Kasumi-1 (cell line): ENCODE results near the gene AFDN.

Experiments used
- DNase-seq, 2 experiments: peaks; one replicate each; lab custom pipeline; 2025; lab: John Stamatoyannopoulos, UW

Gene AFDN

GRCh38 chr6:167980911-167981580 is 154.3 kb downstream of the AFDN start:
- no peak for DNase-seq

DNA sequence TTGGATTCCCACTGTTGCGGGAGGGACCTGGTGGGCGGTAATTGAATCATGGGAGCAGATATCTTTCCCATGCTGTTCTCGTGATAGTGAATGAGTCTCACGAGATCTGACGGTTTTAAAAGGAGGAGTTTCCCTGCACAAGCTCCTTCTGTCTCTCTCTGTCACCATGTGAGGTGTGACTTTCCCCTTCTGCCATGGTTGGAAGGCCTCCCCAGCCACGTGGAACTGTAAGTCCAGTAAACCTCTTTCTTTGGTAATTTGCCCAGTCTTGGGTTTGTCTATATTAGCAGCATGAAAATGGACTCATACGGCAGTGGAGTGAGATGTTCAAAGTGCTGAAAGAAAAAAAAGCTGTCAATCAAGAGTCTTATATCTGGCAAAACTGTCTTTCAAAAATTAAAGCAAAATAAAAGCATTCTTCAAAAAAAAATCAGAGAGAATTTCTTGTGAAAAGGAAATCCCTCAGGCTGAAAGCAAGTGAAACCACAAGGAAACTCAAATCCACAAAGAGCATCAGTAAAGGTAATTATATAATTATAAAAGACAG is 155.3 kb downstream of the AFDN start:
- DNase-seq: no peak

DNA sequence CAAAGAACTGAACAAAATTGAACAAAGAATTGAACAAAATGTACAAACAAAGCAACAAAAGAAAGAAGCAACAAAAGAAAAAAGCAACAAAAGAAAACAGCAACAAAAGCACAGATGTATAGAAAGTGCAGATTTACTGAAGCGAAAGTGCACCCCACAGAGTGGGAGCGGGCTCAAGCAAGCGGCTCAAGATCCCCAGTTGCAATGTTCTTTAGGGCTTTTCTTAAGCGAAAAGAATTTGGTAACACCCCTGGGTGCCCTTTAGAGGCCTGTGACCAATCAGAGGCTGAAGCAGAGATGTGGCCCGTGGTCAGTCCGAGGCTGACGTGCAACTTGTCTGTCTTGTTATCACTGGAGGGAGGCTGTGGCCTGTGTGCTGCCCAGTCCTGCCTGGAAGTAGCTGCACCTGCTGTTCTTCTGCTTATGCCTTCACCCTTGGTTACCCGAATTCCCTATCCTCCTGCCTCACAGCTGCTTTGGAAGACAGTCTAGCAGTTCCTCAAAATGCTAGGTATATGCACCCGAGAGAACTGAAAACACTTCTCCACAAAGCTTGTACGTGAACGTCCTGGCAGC is 157.5 kb downstream of the AFDN start:
- no peak for DNase-seq

- no peak for DNase-seq
Observed at GRCh38 chr6:167984876-167985604, 158.3 kb downstream of the AFDN start.

DNA sequence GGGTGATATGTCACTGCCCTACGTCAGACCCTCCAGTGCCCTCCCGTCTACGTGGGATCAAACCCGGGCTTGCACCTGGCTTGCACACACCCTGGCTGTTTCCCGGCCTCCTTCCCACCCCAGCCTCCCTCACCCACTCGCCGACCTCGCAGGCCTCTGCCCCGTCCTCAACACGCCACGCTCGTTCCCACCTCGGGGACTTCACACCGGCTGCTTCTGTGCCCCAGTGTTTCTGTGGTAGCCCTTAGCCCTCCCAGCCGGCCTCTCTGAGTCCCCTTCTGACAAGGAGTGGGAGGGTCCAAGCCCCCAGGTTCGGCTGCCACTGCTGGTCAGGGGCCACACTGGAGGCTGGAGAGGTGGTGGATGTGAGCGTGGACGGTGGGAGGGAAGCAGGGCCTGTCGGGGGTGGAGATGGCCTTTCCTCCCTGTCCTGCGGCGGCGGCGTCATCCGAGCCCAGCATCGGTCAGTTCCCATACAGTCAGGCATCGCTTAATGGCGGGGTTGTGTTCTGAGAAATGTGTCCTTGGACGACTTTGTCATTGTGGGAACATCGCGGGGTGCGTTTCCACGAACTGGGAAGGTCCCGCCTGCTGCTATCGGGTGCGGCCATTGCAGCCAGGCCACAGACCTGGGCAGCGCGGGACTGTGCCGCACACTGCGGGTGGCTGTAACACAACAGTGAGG is 159.3 kb downstream of the AFDN start:
- no peak for DNase-seq

GRCh38 chr6:167987396-167988153 is 160.9 kb downstream of the AFDN start:
- DNase-seq: no peak

DNA sequence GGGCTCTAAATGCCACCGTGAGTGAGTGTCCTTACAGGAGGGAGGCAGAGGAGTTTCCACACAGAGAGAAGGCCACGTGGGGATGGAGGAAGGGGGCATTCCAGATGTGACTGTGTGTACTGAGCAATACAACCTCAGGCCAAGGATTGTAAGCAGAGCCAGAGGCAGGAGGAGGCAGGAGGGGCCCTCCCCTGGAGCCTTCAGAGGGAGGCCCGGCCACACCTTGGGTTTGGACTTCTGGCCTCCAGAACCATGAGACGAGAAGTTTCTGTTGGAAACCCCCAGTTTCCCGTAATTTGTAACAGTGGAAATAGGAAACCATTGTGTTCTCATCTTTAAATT is 161.4 kb downstream of the AFDN start:
- no peak for DNase-seq

DNA sequence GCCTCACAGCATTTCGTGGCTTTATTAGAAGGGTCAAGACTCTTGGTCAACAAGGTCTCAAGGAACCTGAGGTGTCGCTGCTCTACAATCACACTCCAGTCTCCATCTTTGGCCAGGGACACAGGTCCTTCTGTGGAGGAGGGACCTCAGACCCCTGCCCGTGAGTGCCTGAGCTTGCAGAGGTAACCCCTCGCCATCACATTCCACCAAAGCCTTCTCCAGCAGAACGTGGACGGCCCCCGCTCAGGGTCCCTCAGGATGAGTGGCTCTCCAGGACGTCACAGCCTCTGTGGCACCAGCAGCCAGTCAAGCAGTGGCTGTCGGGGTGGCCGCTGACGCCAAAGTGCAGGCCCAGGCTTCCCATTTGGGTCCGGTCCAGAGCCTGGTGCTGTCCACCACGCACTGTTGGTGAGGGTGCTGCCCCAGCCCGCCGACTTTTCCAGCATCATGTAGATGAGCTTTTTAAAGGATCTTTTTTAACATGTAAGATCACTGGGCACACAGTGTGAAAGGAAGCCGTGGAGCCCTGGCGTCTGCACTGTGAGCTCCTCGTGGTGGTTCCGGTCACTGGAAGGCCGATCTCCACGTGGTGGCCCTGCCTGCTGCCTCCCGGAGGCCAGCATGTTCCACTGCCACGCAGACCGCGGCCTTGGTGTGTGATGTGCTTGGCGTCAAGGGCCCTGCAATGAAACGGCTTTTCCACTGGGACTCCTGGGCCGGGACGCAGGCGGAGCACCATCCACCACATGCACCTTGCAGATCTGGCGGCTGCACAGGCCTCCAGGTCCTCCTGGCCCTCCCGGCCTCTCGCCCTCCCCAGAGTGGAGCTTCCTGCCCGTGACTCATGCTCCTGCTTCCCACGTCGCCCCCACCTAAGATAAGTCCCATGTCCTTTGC is 162.5 kb downstream of the AFDN start:
- no peak for DNase-seq

GRCh38 chr6:167990016-167990945 is 163.6 kb downstream of the AFDN start:
- DNase-seq: no peak

DNA sequence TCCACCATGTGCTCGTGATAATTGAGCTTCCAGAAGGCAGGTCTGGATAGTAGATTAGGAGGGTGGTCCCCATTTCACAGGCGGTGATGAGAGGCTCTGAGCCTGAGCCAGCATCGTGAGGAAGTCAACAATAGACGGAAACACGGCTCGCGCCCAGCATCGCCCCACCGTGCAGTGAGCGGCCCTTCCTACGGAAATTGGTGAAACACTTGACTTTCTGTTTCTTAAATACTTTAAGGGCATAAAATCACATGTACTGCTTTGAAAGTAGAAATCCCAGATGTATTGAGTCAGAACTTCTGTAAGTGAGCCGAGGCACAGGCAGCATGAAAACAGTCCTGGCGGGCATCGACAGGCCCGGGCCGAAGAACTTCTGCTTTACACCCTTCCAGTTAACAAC is 166.5 kb downstream of the AFDN start:
- DNase-seq: no peak

DNA sequence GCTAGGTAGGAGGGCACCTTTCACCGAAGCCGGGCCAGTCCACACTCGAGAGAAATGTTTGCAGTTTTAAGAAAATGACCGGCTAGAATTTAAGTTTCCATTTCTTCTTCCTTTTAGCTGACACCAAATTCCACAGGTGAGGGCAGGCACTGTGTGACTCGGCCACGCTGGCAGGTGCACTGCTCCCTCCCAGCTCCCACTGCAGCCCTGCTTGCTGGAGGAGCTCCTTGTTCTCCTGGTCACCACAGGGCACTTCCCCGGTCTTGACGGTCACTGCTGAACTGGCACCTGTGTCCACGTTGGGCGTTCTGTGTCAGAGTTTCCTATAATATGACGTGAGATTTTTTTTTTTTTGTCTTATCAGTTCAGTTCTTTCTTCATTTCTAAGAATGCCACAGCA is 167.1 kb downstream of the AFDN start:
- no peak for DNase-seq

- no peak for DNase-seq
Observed at GRCh38 chr6:167995302-167995701, 168.6 kb downstream of the AFDN start.

DNA sequence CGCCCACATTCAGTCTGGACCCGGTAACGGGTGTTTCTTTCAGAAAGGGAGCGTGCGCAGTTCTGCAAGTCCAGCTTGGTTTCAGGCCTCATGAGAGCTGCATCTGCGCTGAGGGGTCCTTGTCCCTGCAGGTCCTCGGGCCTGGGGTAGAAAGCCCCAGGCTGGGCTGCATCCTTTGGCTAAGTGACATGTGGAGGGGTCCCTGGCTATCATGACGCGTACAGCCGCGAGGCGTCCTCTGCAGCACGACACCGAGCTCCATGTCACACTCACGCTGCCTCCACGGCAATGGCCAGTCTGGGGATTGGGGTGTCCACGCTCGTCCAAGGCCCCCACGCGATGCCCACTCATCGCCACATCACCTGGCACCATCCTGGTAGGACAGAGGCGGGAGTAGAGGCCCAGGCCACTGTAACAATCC is 169.0 kb downstream of the AFDN start:
- no peak for DNase-seq

GRCh38 chr6:167996424-167997199 is 169.9 kb downstream of the AFDN start:
- DNase-seq: peak in 1 of 2 experiments; percentile 4

DNA sequence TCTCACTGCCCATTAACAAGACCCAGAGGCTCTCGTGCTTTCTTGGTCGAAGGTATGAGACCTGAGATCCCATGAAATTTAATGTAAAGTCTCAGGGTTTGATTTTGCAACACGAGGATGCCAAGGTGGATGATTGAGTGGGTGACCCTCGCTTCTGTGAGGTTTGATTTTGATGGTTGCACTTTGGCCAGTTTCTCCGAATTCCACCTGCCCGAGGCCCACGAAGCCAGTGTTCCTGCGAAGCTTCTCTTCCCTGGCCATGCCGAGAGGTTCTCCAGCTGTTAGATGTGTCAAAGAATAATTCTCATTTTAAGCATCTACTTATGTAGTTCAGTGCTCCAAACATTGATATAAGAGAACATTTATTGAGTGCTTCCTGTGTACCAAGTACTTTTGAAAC is 170.9 kb downstream of the AFDN start, which contains the start of gene KIF25:
Gene KIF25, plus strand, starts transcription at position 30 of the 400 bp plus-strand sequence. CDS start 31,915 bp downstream, outside the sequence.
- no peak for DNase-seq

GRCh38 chr6:167998215-167998614 is 171.5 kb downstream of the AFDN start:
- no peak for DNase-seq

GRCh38 chr6:168000198-168001028 is 173.7 kb downstream of the AFDN start:
- no peak for DNase-seq

DNA sequence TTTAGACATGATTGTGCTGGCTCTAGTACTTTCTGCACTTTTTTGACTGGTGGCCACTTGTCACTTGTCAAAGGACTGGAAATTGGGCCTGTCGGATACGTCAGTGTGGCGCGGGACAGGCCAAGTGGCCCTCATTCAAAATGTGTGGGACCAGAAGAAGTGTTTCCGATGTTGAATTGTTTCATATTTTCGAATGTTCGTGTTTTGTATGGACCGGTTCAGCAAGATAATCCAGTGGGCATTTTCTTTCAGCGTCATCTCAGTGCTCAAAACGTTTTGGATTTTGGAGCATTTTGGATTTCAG is 174.3 kb downstream of the AFDN start:
- DNase-seq: no peak
